Stimulated activated naive CD8-positive, alpha-beta T cell treated with anti-CD3 and anti-CD28 coated beads, Interleukin-15, Interleukin-2, amounts not matched to agents 100 ng/mL and 50 ng/mL, for 24 hours (primary cell): ENCODE results near the gene SDF4.

Source experiments
- H3K27ac Mint-ChIP-seq: one replicate; pipeline ENCODE4 v1.8.0; 2021; ENCODE audit warnings: mild to moderate bottlenecking, mixed read lengths
- H3K27me3 Mint-ChIP-seq: one replicate; pipeline ENCODE4 v1.8.0; 2021; ENCODE audit warnings: mixed read lengths
- H3K36me3 Mint-ChIP-seq: one replicate; pipeline ENCODE4 v1.8.0; 2021; ENCODE audit warnings: low read depth, mixed read lengths
- H3K4me1 Mint-ChIP-seq: one replicate; pipeline ENCODE4 v1.8.0; 2021; ENCODE audit warnings: low read depth, mixed read lengths
- H3K4me3 Mint-ChIP-seq: one replicate; pipeline ENCODE4 v1.8.0; 2021; ENCODE audit warnings: mild to moderate bottlenecking, mixed read lengths
- H3K9me3 Mint-ChIP-seq: one replicate; pipeline ENCODE4 v1.8.0; 2021; ENCODE audit warnings: mixed read lengths

Gene SDF4

GRCh38 chr1:1220197-1220596, 11.6 kb downstream of the SDF4 start:
- Mint-ChIP-seq H3K4me3 (no peak overlapping the region), H3K27ac (no peak overlapping the region), H3K9me3 (no peaks in the 10 kb centered on the region), H3K36me3 (peaks cover 53% of the 10 kb centered on the region), H3K27me3 (no peaks in the 10 kb centered on the region), H3K4me1 (peaks cover 33% of the 10 kb centered on the region)

- Mint-ChIP-seq H3K4me1 (peaks cover 42% of the 10 kb centered on the region), H3K27me3 (no peaks in the 10 kb centered on the region), H3K27ac (no peak overlapping the region), H3K36me3 (peaks cover 48% of the 10 kb centered on the region), H3K9me3 (no peaks in the 10 kb centered on the region), H3K4me3 (no peak overlapping the region)
Observed at GRCh38 chr1:1219341-1219740, 12.5 kb downstream of the SDF4 start.

GRCh38 chr1:1218524-1219200, 13.1 kb downstream of the SDF4 start:
- Mint-ChIP-seq H3K9me3 (no peaks in the 10 kb centered on the region), H3K4me3 (no peak overlapping the region), H3K36me3 (peaks cover 46% of the 10 kb centered on the region), H3K27ac (peak overlapping the region; percentile 58), H3K27me3 (no peaks in the 10 kb centered on the region), H3K4me1 (peaks cover 44% of the 10 kb centered on the region)

GRCh38 chr1:1217621-1218523, 13.9 kb downstream of the SDF4 start:
- peak overlapping the region; percentile 58 for H3K27ac Mint-ChIP-seq
- H3K4me1 Mint-ChIP-seq: peaks cover 44% of the 10 kb centered on the region
- H3K4me3 Mint-ChIP-seq: no peak overlapping the region
- no peaks in the 10 kb centered on the region for H3K27me3 Mint-ChIP-seq
- H3K36me3 Mint-ChIP-seq: peaks cover 40% of the 10 kb centered on the region
- no peaks in the 10 kb centered on the region for H3K9me3 Mint-ChIP-seq

GRCh38 chr1:1216770-1217620, 14.8 kb downstream of the SDF4 start:
- H3K4me1 Mint-ChIP-seq: peaks cover 44% of the 10 kb centered on the region
- peaks cover 37% of the 10 kb centered on the region for H3K36me3 Mint-ChIP-seq
- H3K27ac Mint-ChIP-seq: peak overlapping the region; percentile 73
- no peaks in the 10 kb centered on the region for H3K9me3 Mint-ChIP-seq
- H3K4me3 Mint-ChIP-seq: peak overlapping the region; percentile 28
- no peaks in the 10 kb centered on the region for H3K27me3 Mint-ChIP-seq

GRCh38 chr1:1215881-1216605, 15.8 kb downstream of the SDF4 start:
- Mint-ChIP-seq H3K36me3 (peaks cover 33% of the 10 kb centered on the region), H3K4me3 (peak overlapping the region; percentile 28), H3K9me3 (no peaks in the 10 kb centered on the region), H3K4me1 (peaks cover 44% of the 10 kb centered on the region), H3K27me3 (no peaks in the 10 kb centered on the region), H3K27ac (peak overlapping the region; percentile 73)

- Mint-ChIP-seq H3K27ac (peak overlapping the region; percentile 72), H3K4me1 (peaks cover 46% of the 10 kb centered on the region), H3K9me3 (no peaks in the 10 kb centered on the region), H3K36me3 (peaks cover 29% of the 10 kb centered on the region), H3K4me3 (peak overlapping the region; percentile 68), H3K27me3 (no peaks in the 10 kb centered on the region)
Observed at GRCh38 chr1:1215080-1215676, 16.6 kb downstream of the SDF4 start.

GRCh38 chr1:1213345-1214265, 18.2 kb downstream of the SDF4 start, which contains the start of gene TNFRSF4:
Gene TNFRSF4, minus strand, starts transcription at chr1:1214153. Its CDS starts 26 bp downstream, at chr1:1214127.
- Mint-ChIP-seq H3K27me3 (no peaks in the 10 kb centered on the region), H3K4me1 (peaks cover 51% of the 10 kb centered on the region), H3K4me3 (peak within 1 kb of the TSS; percentile 72), H3K27ac (peak within 1 kb of the TSS; percentile 72), H3K36me3 (peaks cover 29% of the 10 kb centered on the region), H3K9me3 (no peaks in the 10 kb centered on the region)

- H3K36me3 Mint-ChIP-seq: peaks cover 21% of the 10 kb centered on the region
- no peak overlapping the region for H3K27ac Mint-ChIP-seq
- H3K4me1 Mint-ChIP-seq: peaks cover 51% of the 10 kb centered on the region
- H3K9me3 Mint-ChIP-seq: no peaks in the 10 kb centered on the region
- no peaks in the 10 kb centered on the region for H3K27me3 Mint-ChIP-seq
- peak overlapping the region; percentile 72 for H3K4me3 Mint-ChIP-seq
Observed at GRCh38 chr1:1212780-1213344, 18.9 kb downstream of the SDF4 start.

- H3K4me1 Mint-ChIP-seq: peaks cover 55% of the 10 kb centered on the region
- no peaks in the 10 kb centered on the region for H3K9me3 Mint-ChIP-seq
- H3K4me3 Mint-ChIP-seq: peak overlapping the region; percentile 61
- H3K27me3 Mint-ChIP-seq: no peaks in the 10 kb centered on the region
- peaks cover 14% of the 10 kb centered on the region for H3K36me3 Mint-ChIP-seq
- H3K27ac Mint-ChIP-seq: no peak overlapping the region
Observed at GRCh38 chr1:1211541-1212441, 20.0 kb downstream of the SDF4 start.

GRCh38 chr1:1210726-1211540, 20.9 kb downstream of the SDF4 start:
- peaks cover 53% of the 10 kb centered on the region for H3K4me1 Mint-ChIP-seq
- H3K27ac Mint-ChIP-seq: no peak overlapping the region
- H3K27me3 Mint-ChIP-seq: no peaks in the 10 kb centered on the region
- H3K36me3 Mint-ChIP-seq: peaks cover 10% of the 10 kb centered on the region
- H3K4me3 Mint-ChIP-seq: peak overlapping the region; percentile 53
- H3K9me3 Mint-ChIP-seq: no peaks in the 10 kb centered on the region
